Activated naive CD8-positive, alpha-beta T cell treated with anti-CD3 and anti-CD28 coated beads for 36 hours (primary cell): ENCODE data around the gene LPCAT4. TPM values are rescaled to one million over a fixed set of nuclear protein-coding genes. Genes with fewer than 3 reads are reported as not detected.
A peak's percentile ranks its signal among the peaks of the same experiment; 100 is the strongest.
"Not testable (repeated sequence)": the region's sequence is repeated elsewhere in the genome, so short reads cannot be mapped to it uniquely, and the experiment has no call there.

Experiments
- DNase-seq: peaks from one replicate; pipeline ENCODE4 v3.0.0; 2021
- H3K27ac Mint-ChIP-seq: one replicate; pipeline ENCODE4 v1.8.0; 2022; ENCODE audit warnings: mild to moderate bottlenecking, moderate library complexity, mixed read lengths
- H3K27me3 Mint-ChIP-seq: one replicate; pipeline ENCODE4 v1.8.0; 2022; ENCODE audit warnings: mild to moderate bottlenecking, mixed read lengths
- H3K36me3 Mint-ChIP-seq: one replicate; pipeline ENCODE4 v1.8.0; 2021; ENCODE audit warnings: mild to moderate bottlenecking, mixed read lengths
- H3K4me1 Mint-ChIP-seq: one replicate; pipeline ENCODE4 v1.8.0; 2021; ENCODE audit warnings: mixed read lengths
- H3K4me3 Mint-ChIP-seq: one replicate; pipeline ENCODE4 v1.8.0; 2022; ENCODE audit warnings: mild to moderate bottlenecking, moderate library complexity, mixed read lengths
- H3K9me3 Mint-ChIP-seq: one replicate; pipeline ENCODE4 v1.8.0; 2022; ENCODE audit warnings: mixed read lengths
- total RNA-seq, 2 experiments: library from RNA; stranded (reverse); gene quantifications; one replicate each; pipeline ENCODE4 v1.2.3, GENCODE V29; 2021

Gene LPCAT4, protein sequence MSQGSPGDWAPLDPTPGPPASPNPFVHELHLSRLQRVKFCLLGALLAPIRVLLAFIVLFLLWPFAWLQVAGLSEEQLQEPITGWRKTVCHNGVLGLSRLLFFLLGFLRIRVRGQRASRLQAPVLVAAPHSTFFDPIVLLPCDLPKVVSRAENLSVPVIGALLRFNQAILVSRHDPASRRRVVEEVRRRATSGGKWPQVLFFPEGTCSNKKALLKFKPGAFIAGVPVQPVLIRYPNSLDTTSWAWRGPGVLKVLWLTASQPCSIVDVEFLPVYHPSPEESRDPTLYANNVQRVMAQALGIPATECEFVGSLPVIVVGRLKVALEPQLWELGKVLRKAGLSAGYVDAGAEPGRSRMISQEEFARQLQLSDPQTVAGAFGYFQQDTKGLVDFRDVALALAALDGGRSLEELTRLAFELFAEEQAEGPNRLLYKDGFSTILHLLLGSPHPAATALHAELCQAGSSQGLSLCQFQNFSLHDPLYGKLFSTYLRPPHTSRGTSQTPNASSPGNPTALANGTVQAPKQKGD
- 10 to 100 TPM; 49.8 to 49.9 TPM for total RNA-seq

- peak; percentile 92 for DNase-seq
- Mint-ChIP-seq H3K27me3 (no peaks in the 10 kb centered on the region), H3K36me3 (peaks cover 9% of the 10 kb centered on the region), H3K9me3 (no peaks in the 10 kb centered on the region), H3K4me1 (peaks cover 27% of the 10 kb centered on the region), H3K4me3 (peak within 1 kb of the TSS; percentile 99), H3K27ac (peak within 1 kb of the TSS; percentile 96)
Measured at GRCh38 chr15:34367101-34368081, at the start of gene LPCAT4. TSS of gene LPCAT4 (minus strand) at chr15:34367196. CDS start at chr15:34367100, 96 bp downstream.

GRCh38 chr15:34409511-34409910 is 42.5 kb upstream of the LPCAT4 start:
- H3K27me3 Mint-ChIP-seq, H3K9me3 Mint-ChIP-seq, H3K4me1 Mint-ChIP-seq, DNase-seq, H3K4me3 Mint-ChIP-seq, H3K27ac Mint-ChIP-seq, H3K36me3 Mint-ChIP-seq: not testable (repeated sequence)

DNA sequence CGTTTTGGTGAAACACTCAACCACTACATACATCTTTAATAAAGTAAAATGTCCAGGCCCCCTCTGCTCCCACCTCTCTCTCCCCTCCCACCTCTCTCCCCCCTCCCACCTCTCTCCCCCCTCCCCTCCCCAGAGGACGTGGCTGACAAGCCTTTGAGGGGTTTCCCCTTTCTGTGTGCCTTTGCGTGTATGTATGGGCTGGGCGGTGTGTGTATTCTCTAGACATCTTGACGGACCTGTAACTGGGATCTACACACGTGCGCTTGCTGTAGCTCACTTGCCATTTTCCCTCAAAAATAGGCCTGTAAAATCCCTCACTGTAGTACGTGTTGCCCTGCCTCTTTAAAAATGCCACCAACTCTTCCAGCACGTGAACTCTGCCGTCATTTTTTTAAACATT is 42.0 kb upstream of the LPCAT4 start:
- not testable (repeated sequence) for H3K36me3 Mint-ChIP-seq, H3K27me3 Mint-ChIP-seq, H3K4me3 Mint-ChIP-seq, H3K9me3 Mint-ChIP-seq, DNase-seq, H3K27ac Mint-ChIP-seq, H3K4me1 Mint-ChIP-seq

DNA sequence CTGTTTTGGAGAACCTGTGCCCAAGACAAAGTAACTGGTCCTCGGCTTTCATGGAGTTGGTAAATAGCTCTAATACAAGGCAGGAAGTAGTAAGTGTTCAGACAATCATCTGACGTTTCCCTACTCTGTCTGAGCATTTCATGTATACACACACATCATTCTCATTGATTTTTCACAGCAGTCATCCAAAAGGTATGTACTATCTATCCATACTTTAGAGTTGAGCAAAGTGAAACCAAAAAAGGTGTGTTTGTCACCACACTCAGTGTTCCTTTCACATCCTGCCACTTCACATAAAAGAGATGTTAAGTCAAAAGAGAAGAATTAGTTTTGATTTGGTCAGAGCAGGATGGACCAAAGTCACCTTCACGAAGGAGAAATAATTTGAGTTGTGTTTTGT is 36.9 kb upstream of the LPCAT4 start:
- DNase-seq, H3K27ac Mint-ChIP-seq: not testable (repeated sequence)

GRCh38 chr15:34403160-34403598 is 36.2 kb upstream of the LPCAT4 start:
- not testable (repeated sequence) for H3K9me3 Mint-ChIP-seq, H3K27me3 Mint-ChIP-seq, H3K4me3 Mint-ChIP-seq, DNase-seq, H3K4me1 Mint-ChIP-seq, H3K27ac Mint-ChIP-seq, H3K36me3 Mint-ChIP-seq

More for the DNA sequence above, 36.9 kb upstream of the LPCAT4 start:
- H3K9me3 Mint-ChIP-seq, H3K4me1 Mint-ChIP-seq, H3K36me3 Mint-ChIP-seq, H3K4me3 Mint-ChIP-seq, H3K27me3 Mint-ChIP-seq: not testable (repeated sequence)

DNA sequence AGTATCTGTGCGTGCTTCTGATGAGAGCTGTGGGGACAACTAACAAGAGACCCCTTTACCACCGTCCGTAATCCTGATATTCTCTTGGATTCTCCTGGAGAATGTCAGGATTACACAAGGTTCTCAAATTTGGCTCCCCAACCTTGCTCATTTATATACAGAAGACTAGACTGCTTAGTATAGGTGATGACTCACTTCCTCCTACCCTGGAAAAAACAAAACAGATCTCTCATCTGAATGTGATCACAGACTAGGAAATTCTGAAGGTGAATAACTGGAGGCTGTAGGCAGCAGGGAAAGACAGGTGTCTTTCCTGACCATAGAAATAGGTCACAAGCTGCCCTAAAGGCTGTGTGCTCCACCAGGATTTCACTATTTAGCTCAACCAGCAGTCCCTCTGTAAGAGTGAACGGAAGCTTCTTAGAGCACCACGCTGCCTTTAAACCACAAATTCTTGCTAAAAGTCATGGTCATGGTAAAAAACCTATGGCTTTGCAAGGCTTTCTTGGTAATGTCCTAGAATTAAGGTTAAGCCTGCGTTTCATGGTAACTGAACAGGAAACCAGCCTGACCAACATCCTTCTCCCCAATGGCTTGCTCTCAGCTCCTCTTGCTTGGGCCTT is 30.8 kb upstream of the LPCAT4 start:
- not testable (repeated sequence) for DNase-seq, H3K27ac Mint-ChIP-seq, H3K4me3 Mint-ChIP-seq, H3K4me1 Mint-ChIP-seq, H3K9me3 Mint-ChIP-seq, H3K27me3 Mint-ChIP-seq, H3K36me3 Mint-ChIP-seq

DNA sequence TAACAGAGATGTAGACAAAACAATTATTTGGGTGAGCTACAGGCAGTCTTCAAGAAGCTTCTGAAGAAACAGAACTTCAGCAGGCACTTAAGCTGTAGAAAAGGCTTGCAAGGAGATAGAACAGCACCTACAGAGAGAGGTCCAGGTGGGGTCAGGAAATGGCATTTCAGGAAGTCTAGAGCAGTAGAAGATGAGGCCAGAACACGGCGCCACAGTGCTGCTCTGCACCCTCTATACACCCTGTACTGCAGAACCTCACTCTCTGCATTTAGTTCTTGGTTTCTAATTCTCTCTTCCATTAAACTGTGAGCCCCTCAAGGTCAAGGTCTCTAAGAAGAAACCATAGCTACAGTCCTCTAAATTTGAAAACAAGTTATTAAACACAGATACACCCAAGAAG is 26.0 kb upstream of the LPCAT4 start:
- not testable (repeated sequence) for H3K27me3 Mint-ChIP-seq, H3K36me3 Mint-ChIP-seq, H3K9me3 Mint-ChIP-seq, DNase-seq, H3K4me1 Mint-ChIP-seq, H3K4me3 Mint-ChIP-seq, H3K27ac Mint-ChIP-seq

- not testable (repeated sequence) for H3K36me3 Mint-ChIP-seq, H3K4me3 Mint-ChIP-seq, DNase-seq, H3K4me1 Mint-ChIP-seq, H3K27me3 Mint-ChIP-seq, H3K9me3 Mint-ChIP-seq, H3K27ac Mint-ChIP-seq
Measured at GRCh38 chr15:34389594-34390086, 22.6 kb upstream of the LPCAT4 start.

- not testable (repeated sequence) for H3K4me3 Mint-ChIP-seq, H3K9me3 Mint-ChIP-seq, DNase-seq, H3K27ac Mint-ChIP-seq, H3K36me3 Mint-ChIP-seq, H3K27me3 Mint-ChIP-seq, H3K4me1 Mint-ChIP-seq
Measured at GRCh38 chr15:34381829-34382521, 15.0 kb upstream of the LPCAT4 start.

DNA sequence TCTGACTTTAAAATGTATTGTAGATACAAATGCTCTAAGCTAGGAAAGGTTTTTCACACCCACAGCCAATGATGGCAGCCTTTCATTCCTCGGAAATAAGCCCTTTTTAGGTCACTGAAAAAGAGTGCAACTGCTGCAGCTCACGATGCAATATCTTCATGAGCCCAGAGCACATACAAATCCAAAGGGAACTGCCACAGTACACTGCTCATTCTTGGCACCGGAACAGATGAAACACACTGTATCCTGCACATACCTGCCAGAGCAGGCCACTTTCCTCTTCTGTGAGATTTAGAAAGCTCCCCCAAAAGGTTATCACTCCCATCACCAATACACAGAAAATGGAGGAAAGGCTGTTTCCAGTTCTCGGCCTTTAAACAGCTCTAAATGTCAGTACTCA is 13.5 kb upstream of the LPCAT4 start:
- H3K9me3 Mint-ChIP-seq, H3K4me1 Mint-ChIP-seq, H3K36me3 Mint-ChIP-seq, H3K27ac Mint-ChIP-seq, DNase-seq, H3K27me3 Mint-ChIP-seq, H3K4me3 Mint-ChIP-seq: not testable (repeated sequence)

- H3K4me3 Mint-ChIP-seq, result no peak overlapping the region
- no peaks in the 10 kb centered on the region for H3K4me1 Mint-ChIP-seq
- no peak overlapping the region for H3K27ac Mint-ChIP-seq
- peaks cover 4% of the 10 kb centered on the region for H3K36me3 Mint-ChIP-seq
- DNase-seq, result no peak
- H3K27me3 Mint-ChIP-seq, result no peaks in the 10 kb centered on the region
- no peaks in the 10 kb centered on the region for H3K9me3 Mint-ChIP-seq
Measured at GRCh38 chr15:34376856-34377255, 9.9 kb upstream of the LPCAT4 start.

DNA sequence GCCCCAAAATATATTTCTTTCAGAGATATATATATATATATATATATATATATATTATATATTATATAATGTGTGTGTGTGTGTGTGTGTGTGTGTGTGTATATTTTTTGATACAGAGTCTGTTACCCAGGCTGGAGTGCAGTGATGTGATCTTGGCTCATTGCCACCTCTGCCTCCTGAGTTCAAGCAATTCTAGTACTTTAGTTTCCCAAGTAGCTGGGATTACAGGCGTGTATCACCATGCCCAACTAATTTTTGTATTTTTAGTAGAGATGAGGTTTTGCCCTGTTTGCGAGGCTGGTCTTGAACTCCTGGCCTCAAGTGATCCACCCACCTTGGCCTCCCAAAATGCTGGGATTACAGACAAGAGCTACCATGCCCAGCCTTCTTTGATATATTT is 8.5 kb upstream of the LPCAT4 start:
- not testable (repeated sequence) for H3K9me3 Mint-ChIP-seq, H3K27ac Mint-ChIP-seq, DNase-seq, H3K4me1 Mint-ChIP-seq, H3K27me3 Mint-ChIP-seq, H3K4me3 Mint-ChIP-seq, H3K36me3 Mint-ChIP-seq

GRCh38 chr15:34374816-34375215 is 7.8 kb upstream of the LPCAT4 start:
- Mint-ChIP-seq H3K27me3 (no peaks in the 10 kb centered on the region), H3K4me3 (no peak overlapping the region), H3K4me1 (peaks cover 5% of the 10 kb centered on the region), H3K27ac (no peak overlapping the region), H3K9me3 (no peaks in the 10 kb centered on the region), H3K36me3 (peaks cover 4% of the 10 kb centered on the region)
- no peak for DNase-seq

DNA sequence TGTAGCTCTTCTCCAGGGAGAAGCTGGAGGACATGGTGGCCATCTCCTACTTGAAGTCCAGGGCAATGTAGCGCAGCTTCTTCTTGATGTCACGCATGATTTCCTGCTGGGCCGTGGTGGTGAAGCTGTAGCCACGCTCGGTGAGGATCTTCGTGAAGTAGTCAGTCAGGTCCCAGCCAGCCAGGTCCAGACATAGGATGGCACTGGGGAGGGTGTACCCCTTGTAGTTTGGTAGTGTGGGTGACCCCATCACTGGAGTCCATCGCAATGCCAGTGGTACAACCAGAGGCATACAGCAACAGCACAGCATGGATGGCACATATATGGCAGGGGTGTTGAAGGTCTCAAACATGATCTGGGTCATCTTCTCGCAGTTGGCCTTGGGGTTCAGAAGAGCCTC is 7.0 kb upstream of the LPCAT4 start:
- no peaks in the 10 kb centered on the region for H3K9me3 Mint-ChIP-seq
- H3K36me3 Mint-ChIP-seq, result no peaks in the 10 kb centered on the region
- H3K27me3 Mint-ChIP-seq, result no peaks in the 10 kb centered on the region
- peaks cover 8% of the 10 kb centered on the region for H3K4me1 Mint-ChIP-seq
- H3K4me3 Mint-ChIP-seq, result no peak overlapping the region
- DNase-seq, result no peak
- H3K27ac Mint-ChIP-seq, result no peak overlapping the region
